Kasumi-1 (cell line): ENCODE measurements around the gene SLC28A2.

ENCODE experiments used
- DNase-seq, 2 experiments: peaks; one replicate each; lab custom pipeline; 2025; lab: John Stamatoyannopoulos, UW

SLC28A2 gene

GRCh38 chr15:45326280-45326679 lies 74.2 kb downstream of the SLC28A2 start:
- DNase-seq, result no peak

- DNase-seq, result no peak
Measured at GRCh38 chr15:45326741-45327140, 74.7 kb downstream of the SLC28A2 start.
